ENCODE results near the gene LARGE1.

LARGE1 gene

DNA sequence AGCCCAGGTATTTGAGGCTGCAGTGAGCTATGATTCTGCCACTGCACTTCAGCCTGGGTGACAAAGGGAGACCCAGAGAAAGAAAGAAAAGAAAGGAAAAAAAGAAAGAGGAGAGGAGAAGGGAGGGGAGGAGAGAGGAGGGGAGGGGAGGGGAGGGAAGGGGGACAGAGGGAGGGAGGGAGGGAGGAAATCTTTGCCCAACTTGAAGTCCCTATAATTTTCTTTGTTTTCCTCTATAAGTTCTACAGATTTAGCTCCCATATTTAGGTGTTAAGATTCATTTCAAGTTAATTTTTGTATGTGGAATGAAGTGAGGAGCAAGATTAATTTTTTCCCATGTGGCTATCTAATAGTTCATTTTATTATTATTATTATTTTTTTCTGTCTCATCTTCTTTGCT lies 328.3 kb downstream of the LARGE1 start:
- Histone ChIP-seq H2AFZ (ENCODE audit: low read length) (no peak overlapping the region), H3K4me1 (ENCODE audit: insufficient read depth, low read length, poor library complexity, severe bottlenecking) (no peaks in the 10 kb centered on the region), H3F3A (ENCODE audit: low read depth) (no peaks in the 10 kb centered on the region), H3K9me3 (ENCODE audit: insufficient read depth, low read depth, low read length) (peaks cover 5% of the 10 kb centered on the region; the same call in 1 of the 2 replicates), H3K4me3 (ENCODE audit: low read length, poor library complexity, severe bottlenecking) (no peak overlapping the region), H3K4me2 (ENCODE audit: low read depth, low read length, poor library complexity, severe bottlenecking) (no peak overlapping the region), H3K9ac (ENCODE audit: low read depth, low read length, poor library complexity, severe bottlenecking) (no peak overlapping the region), H3K36me3 (ENCODE audit: insufficient read depth, low read length) (no peaks in the 10 kb centered on the region), H4K20me1 (ENCODE audit: insufficient read depth, low read length, poor library complexity, severe bottlenecking) (no peaks in the 10 kb centered on the region), H3K9me2 (replicated peaks; ENCODE audit: low read depth, low read length) (no peaks in the 10 kb centered on the region; the same call in 1 of the 2 replicates), H3K79me2 (ENCODE audit: insufficient read depth, low read length) (no peaks in the 10 kb centered on the region), H3K27me3 (ENCODE audit: insufficient read depth, low read length, poor library complexity, severe bottlenecking) (no peaks in the 10 kb centered on the region)
- TF ChIP-seq EZH2phosphoT487 (IDR thresholded peaks at IDR 0.05; ENCODE audit: borderline replicate concordance) (no peak), CTCF (conservative IDR thresholded peaks at IDR 0.05; ENCODE audit: low read length) (no peak)

- no peak overlapping the region for H2AFZ ChIP-seq (ENCODE audit: low read length)
- H3K4me1 ChIP-seq (ENCODE audit: insufficient read depth, low read length, poor library complexity, severe bottlenecking): no peaks in the 10 kb centered on the region
- no peaks in the 10 kb centered on the region for H3K36me3 ChIP-seq (ENCODE audit: insufficient read depth, low read length)
- H3K9ac ChIP-seq (ENCODE audit: low read depth, low read length, poor library complexity, severe bottlenecking): no peak overlapping the region
- peaks cover 3% of the 10 kb centered on the region; the same call in 1 of the 2 replicates for H3K9me3 ChIP-seq (ENCODE audit: insufficient read depth, low read depth, low read length)
- no peaks in the 10 kb centered on the region for H3K27me3 ChIP-seq (ENCODE audit: insufficient read depth, low read length, poor library complexity, severe bottlenecking)
- H3F3A ChIP-seq (ENCODE audit: low read depth): no peaks in the 10 kb centered on the region
- no peak overlapping the region for H3K4me2 ChIP-seq (ENCODE audit: low read depth, low read length, poor library complexity, severe bottlenecking)
- H3K9me2 ChIP-seq (replicated peaks; ENCODE audit: low read depth, low read length): no peaks in the 10 kb centered on the region; the same call in 1 of the 2 replicates
- no peaks in the 10 kb centered on the region for H3K79me2 ChIP-seq (ENCODE audit: insufficient read depth, low read length)
- no peaks in the 10 kb centered on the region for H4K20me1 ChIP-seq (ENCODE audit: insufficient read depth, low read length, poor library complexity, severe bottlenecking)
- no peak overlapping the region for H3K4me3 ChIP-seq (ENCODE audit: low read length, poor library complexity, severe bottlenecking)
- TF ChIP-seq CTCF (conservative IDR thresholded peaks at IDR 0.05; ENCODE audit: low read length) (no peak), EZH2phosphoT487 (IDR thresholded peaks at IDR 0.05; ENCODE audit: borderline replicate concordance) (no peak)
These were observed 331.0 kb downstream of the LARGE1 start for GRCh38 chr22:33589297-33589696.

- Histone ChIP-seq H3K9me3 (ENCODE audit: insufficient read depth, low read depth, low read length) (peaks cover 2% of the 10 kb centered on the region; the same call in 1 of the 2 replicates), H3K4me3 (ENCODE audit: low read length, poor library complexity, severe bottlenecking) (no peak overlapping the region), H3F3A (ENCODE audit: low read depth) (no peaks in the 10 kb centered on the region), H3K9ac (ENCODE audit: low read depth, low read length, poor library complexity, severe bottlenecking) (no peak overlapping the region), H3K79me2 (ENCODE audit: insufficient read depth, low read length) (no peaks in the 10 kb centered on the region), H3K9me2 (replicated peaks; ENCODE audit: low read depth, low read length) (no peaks in the 10 kb centered on the region; the same call in 1 of the 2 replicates), H2AFZ (ENCODE audit: low read length) (no peak overlapping the region), H4K20me1 (ENCODE audit: insufficient read depth, low read length, poor library complexity, severe bottlenecking) (no peaks in the 10 kb centered on the region), H3K4me1 (ENCODE audit: insufficient read depth, low read length, poor library complexity, severe bottlenecking) (no peaks in the 10 kb centered on the region), H3K36me3 (ENCODE audit: insufficient read depth, low read length) (no peaks in the 10 kb centered on the region), H3K27me3 (ENCODE audit: insufficient read depth, low read length, poor library complexity, severe bottlenecking) (no peaks in the 10 kb centered on the region), H3K4me2 (ENCODE audit: low read depth, low read length, poor library complexity, severe bottlenecking) (no peak overlapping the region)
- TF ChIP-seq CTCF (conservative IDR thresholded peaks at IDR 0.05; ENCODE audit: low read length) (no peak), EZH2phosphoT487 (IDR thresholded peaks at IDR 0.05; ENCODE audit: borderline replicate concordance) (no peak)
These were observed 331.4 kb downstream of the LARGE1 start for GRCh38 chr22:33588860-33589259.
